AG04450 (cell line): ENCODE data around the gene SKI. TPM values are rescaled to one million over a fixed set of nuclear protein-coding genes. Genes with fewer than 3 reads are reported as not detected.
A peak's percentile ranks its signal among the peaks of the same experiment; 100 is the strongest.

Experiments used
- CTCF ChIA-PET: fragments of 300-600, 350-600 bp; formaldehyde crosslinking; extraction: SDS; loops from one replicate; lab custom pipeline; 2022; ENCODE audit warnings: antibody characterized with exemption, inconsistent platforms; lab: Charles Lee
- POLR2A ChIA-PET: fragments of 350-600 bp; formaldehyde crosslinking; extraction: SDS; loops from one replicate; lab custom pipeline; 2021; ENCODE audit warnings: antibody characterized with exemption, inconsistent platforms; lab: Yijun Ruan, JAX
- DNase-seq: peaks from one replicate; pipeline ENCODE4 v3.0.0-alpha.2; 2011; ENCODE audit warnings: low read depth, low spot score
- H3K27ac ChIP-seq: one replicate; pipeline ENCODE4 v1.5.1; 2012; ENCODE audit warnings: low read depth, low read length, control low read depth
- H3K27me3 ChIP-seq: one replicate; pipeline ENCODE4 v1.6.0; 2012; ENCODE audit warnings: low read length; ENCODE audit not compliant: control insufficient read depth, insufficient read depth
- H3K4me3 ChIP-seq: 2 replicates; pipeline ENCODE4 v1.5.1; 2011; ENCODE audit warnings: mild to moderate bottlenecking, low read depth, low read length, control low read depth
- H3K9me3 ChIP-seq: 2 replicates; pipeline ENCODE4 v1.5.1; 2012; ENCODE audit warnings: low read length; ENCODE audit not compliant: control insufficient read depth, insufficient read depth
- CTCF ChIP-seq: IDR thresholded peaks from 2 replicates; pipeline ENCODE4 v1.5.1; 2011; ENCODE audit warnings: low read depth, low read length, control low read depth, inconsistent platforms
- polyA plus RNA-seq: library from polyadenylated mRNA; depleted of rRNA; stranded (reverse); fragments of >200 nt; gene quantifications from 2 replicates; pipeline ENCODE4 v1.2.3, GENCODE V29; 2011

SKI gene
- polyA plus RNA-seq, 1 experiment = 6.7 TPM

- Histone ChIP-seq H3K9me3 (peaks cover 6% of the 10 kb centered on the region; the same call in 1 of the 2 replicates), H3K27me3 (no peaks in the 10 kb centered on the region), H3K4me3 (no peak overlapping the region), H3K27ac (no peak overlapping the region)
- ChIA-PET POLR2A (interaction anchor here (0.7 kb wide), 2 partner anchors 11 to 76 kb away, joined by 3 to 4 read pairs; no protein-coding TSS in a partner anchor), CTCF (interaction anchor here (1.0 kb wide), 1 partner anchor 10 kb away, joined by 3 read pairs; no protein-coding TSS in a partner anchor)
- TF ChIP-seq CTCF = no peak
- DNase-seq = no peak
Measured at GRCh38 chr1:2224631-2225428, 3.3 kb upstream of the SKI start.

GRCh38 chr1:2226525-2227345 lies 1.4 kb upstream of the SKI start:
- H3K27ac ChIP-seq = no peak overlapping the region
- TF ChIP-seq CTCF = no peak
- H3K4me3 ChIP-seq = peak overlapping the region; percentile 82
- peaks cover 6% of the 10 kb centered on the region; the same call in 1 of the 2 replicates for H3K9me3 ChIP-seq
- CTCF ChIA-PET = no interaction called here
- H3K27me3 ChIP-seq = no peaks in the 10 kb centered on the region
- POLR2A ChIA-PET = interaction anchor here (1.0 to 1.2 kb wide), 5 partner anchors 14 to 165 kb away, joined by 3 to 19 read pairs (median 9); partner anchors contain the start of genes MORN1 and RER1
- no peak for DNase-seq

GRCh38 chr1:2227346-2228156 lies 568 bp upstream of the SKI start:
- POLR2A ChIA-PET = interaction anchor here (0.5 to 1.2 kb wide), 19 partner anchors 10 to 164 kb away, joined by 3 to 19 read pairs (median 4); partner anchors contain the start of genes FAAP20, MORN1 and RER1
- Histone ChIP-seq H3K27ac (peak overlapping the region; percentile 89), H3K4me3 (peak overlapping the region; percentile 82), H3K27me3 (no peaks in the 10 kb centered on the region), H3K9me3 (peaks cover 6% of the 10 kb centered on the region; the same call in 1 of the 2 replicates)
- TF ChIP-seq CTCF = no peak
- peak; percentile 92 for DNase-seq
- CTCF ChIA-PET = no interaction called here

GRCh38 chr1:2228694-2229036 lies 546 bp downstream of the SKI start:
- H3K27me3 ChIP-seq = no peaks in the 10 kb centered on the region
- POLR2A ChIA-PET = interaction anchor here (1.0 to 1.8 kb wide), 10 partner anchors 20 to 163 kb away, joined by 3 to 8 read pairs (median 4); partner anchors contain the start of genes MORN1 and RER1
- H3K27ac ChIP-seq = no peak overlapping the region
- H3K4me3 ChIP-seq = peak overlapping the region; percentile 87
- CTCF ChIA-PET = interaction anchor here (0.8 to 1.2 kb wide), 3 partner anchors 150 to 153 kb away, joined by 3 to 6 read pairs (median 3); no protein-coding TSS in a partner anchor
- TF ChIP-seq CTCF = no peak
- peaks cover 6% of the 10 kb centered on the region; the same call in 1 of the 2 replicates for H3K9me3 ChIP-seq
- no peak for DNase-seq
